LNCAP (cell line): Measurements from ENCODE around the gene ITPRIPL2.
A peak's percentile ranks its signal among the peaks of the same experiment; 100 is the strongest.

Source experiments
- CTCF ChIP-seq: fragments of 450-650 bp; IDR thresholded peaks from 2 replicates; pipeline ENCODE4 v1.5.1; 2017; ENCODE audit warnings: mild to moderate bottlenecking

The ITPRIPL2 gene

GRCh38 chr16:19152042-19152441 lies 38.3 kb downstream of the ITPRIPL2 start:
- no peak for TF ChIP-seq CTCF

GRCh38 chr16:19153876-19154275 lies 40.1 kb downstream of the ITPRIPL2 start:
- TF ChIP-seq CTCF = no peak

- TF ChIP-seq CTCF = no peak
These were observed 48.3 kb downstream of the ITPRIPL2 start for GRCh38 chr16:19162085-19162484.

GRCh38 chr16:19163215-19163614 lies 49.5 kb downstream of the ITPRIPL2 start:
- no peak for TF ChIP-seq CTCF

- no peak for TF ChIP-seq CTCF
These were observed 50.5 kb downstream of the ITPRIPL2 start for GRCh38 chr16:19164285-19164684.

GRCh38 chr16:19165101-19165500 lies 51.3 kb downstream of the ITPRIPL2 start:
- TF ChIP-seq CTCF = no peak

- TF ChIP-seq CTCF = no peak
These were observed 52.7 kb downstream of the ITPRIPL2 start for GRCh38 chr16:19166500-19166899.

GRCh38 chr16:19167710-19168370 lies 54.1 kb downstream of the ITPRIPL2 start, which contains the start of gene SYT17:
TSS of gene SYT17 (plus strand) at chr16:19168240. CDS start at chr16:19168647, 407 bp downstream.
- peak; percentile 87 for TF ChIP-seq CTCF
